ENCODE data around the gene MYH9. TPM values are rescaled to one million over a fixed set of nuclear protein-coding genes. Genes with fewer than 3 reads are reported as not detected.

Gene MYH9
- total RNA-seq, 2 donors from 2014 or later: 125 to 229 TPM

DNA sequence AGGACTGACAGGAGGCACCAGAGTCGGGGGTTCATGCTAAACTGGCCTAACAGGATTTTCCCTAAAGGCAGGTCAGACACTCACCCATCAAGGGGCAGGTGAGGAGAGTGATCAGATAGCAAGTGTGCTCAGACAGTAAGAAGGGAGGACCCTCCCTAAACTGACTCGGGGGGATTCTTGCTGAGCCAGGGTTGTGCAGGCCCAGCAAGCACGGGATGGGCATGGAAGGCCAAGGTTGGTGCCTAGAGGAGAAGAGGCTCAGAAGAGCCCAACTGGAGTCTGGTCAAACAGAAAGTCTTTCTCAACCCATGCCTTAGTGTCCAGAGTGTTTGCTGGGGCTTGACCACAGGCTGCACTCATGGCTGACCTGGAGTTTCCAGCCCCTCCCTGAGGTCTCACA lies 141.0 kb downstream of the MYH9 start:
- Histone ChIP-seq H3K4me1 (peaks cover 0 to 18% of the 10 kb centered on the region in 2 donors), H3K9me3 (no peaks in the 10 kb centered on the region), H3K4me3 (no peak overlapping the region), H3K27ac (no peak overlapping the region), H3K36me3 (no peaks in the 10 kb centered on the region), H3K27me3 (no peaks in the 10 kb centered on the region)
- no peak for DNase-seq (ENCODE audit: low spot score)
- TF ChIP-seq, protein P1, sequence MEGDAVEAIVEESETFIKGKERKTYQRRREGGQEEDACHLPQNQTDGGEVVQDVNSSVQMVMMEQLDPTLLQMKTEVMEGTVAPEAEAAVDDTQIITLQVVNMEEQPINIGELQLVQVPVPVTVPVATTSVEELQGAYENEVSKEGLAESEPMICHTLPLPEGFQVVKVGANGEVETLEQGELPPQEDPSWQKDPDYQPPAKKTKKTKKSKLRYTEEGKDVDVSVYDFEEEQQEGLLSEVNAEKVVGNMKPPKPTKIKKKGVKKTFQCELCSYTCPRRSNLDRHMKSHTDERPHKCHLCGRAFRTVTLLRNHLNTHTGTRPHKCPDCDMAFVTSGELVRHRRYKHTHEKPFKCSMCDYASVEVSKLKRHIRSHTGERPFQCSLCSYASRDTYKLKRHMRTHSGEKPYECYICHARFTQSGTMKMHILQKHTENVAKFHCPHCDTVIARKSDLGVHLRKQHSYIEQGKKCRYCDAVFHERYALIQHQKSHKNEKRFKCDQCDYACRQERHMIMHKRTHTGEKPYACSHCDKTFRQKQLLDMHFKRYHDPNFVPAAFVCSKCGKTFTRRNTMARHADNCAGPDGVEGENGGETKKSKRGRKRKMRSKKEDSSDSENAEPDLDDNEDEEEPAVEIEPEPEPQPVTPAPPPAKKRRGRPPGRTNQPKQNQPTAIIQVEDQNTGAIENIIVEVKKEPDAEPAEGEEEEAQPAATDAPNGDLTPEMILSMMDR (IDR thresholded peaks at IDR 0.05): no peak

DNA sequence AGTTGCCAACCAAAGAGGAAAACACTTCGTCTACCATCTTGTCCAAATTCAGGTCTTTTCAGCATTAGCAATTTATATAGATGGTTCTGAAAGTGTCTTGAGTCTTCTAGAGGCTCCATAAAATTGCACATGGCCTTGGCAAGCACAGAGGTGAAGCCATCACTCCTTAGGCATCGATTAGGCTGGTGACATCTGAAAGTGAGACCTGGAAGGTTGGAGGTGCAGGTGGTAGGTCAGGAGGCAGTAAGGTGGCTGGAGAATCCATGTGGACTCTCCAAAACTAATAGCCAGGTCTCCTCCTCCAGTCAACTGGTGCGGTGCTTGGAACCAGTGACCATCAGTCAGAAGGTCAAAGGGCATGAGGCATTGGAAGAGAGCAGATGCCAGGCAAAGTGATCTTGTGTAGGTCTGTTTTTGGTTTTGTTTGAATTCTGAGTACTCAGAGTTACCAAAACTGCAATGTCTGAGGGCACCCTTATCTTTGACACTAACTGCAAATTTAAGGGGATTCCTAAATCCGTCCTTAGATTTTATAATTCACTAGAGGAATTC lies 141.9 kb downstream of the MYH9 start:
- H3K27ac ChIP-seq: peak overlapping the region in 1 of 2 donors; percentile 67
- no peaks in the 10 kb centered on the region for H3K27me3 ChIP-seq
- DNase-seq (ENCODE audit: low spot score): no peak
- no peak overlapping the region for H3K4me3 ChIP-seq
- H3K36me3 ChIP-seq: no peaks in the 10 kb centered on the region
- TF ChIP-seq, protein P1 (IDR thresholded peaks at IDR 0.05): no peak
- H3K4me1 ChIP-seq: peaks cover 0 to 18% of the 10 kb centered on the region in 2 donors
- H3K9me3 ChIP-seq: no peaks in the 10 kb centered on the region

- no peak for DNase-seq (ENCODE audit: low spot score)
- Histone ChIP-seq H3K4me1 (peaks cover 0 to 21% of the 10 kb centered on the region in 2 donors), H3K9me3 (no peaks in the 10 kb centered on the region), H3K27ac (peak overlapping the region; percentile 60 to 67), H3K36me3 (no peaks in the 10 kb centered on the region), H3K27me3 (no peaks in the 10 kb centered on the region), H3K4me3 (no peak overlapping the region)
- TF ChIP-seq, protein P1 (IDR thresholded peaks at IDR 0.05): no peak
Observed at GRCh38 chr22:36244522-36245391, 143.0 kb downstream of the MYH9 start.

DNA sequence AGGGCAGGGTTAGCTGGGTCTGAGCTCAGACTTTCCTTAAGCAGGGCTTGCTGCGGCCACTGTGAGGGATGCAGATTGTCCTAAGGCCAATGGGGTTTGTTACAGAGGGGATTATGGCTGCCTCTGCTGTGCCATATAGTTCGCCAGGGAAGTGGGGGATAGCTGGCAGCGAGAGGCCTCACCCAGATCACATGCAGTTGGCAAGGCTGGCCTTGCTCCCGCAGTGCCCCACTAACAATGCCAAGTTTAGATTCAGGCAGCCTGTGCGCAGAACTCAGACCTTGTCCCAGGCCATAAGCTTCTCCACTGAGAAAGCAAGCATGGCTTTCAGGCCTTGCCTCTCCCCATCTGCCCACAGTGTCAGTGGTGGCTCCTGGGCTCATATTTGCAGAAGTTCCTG lies 143.8 kb downstream of the MYH9 start:
- DNase-seq (ENCODE audit: low spot score): no peak
- Histone ChIP-seq H3K9me3 (no peaks in the 10 kb centered on the region), H3K36me3 (no peaks in the 10 kb centered on the region), H3K4me3 (no peak overlapping the region), H3K27me3 (no peaks in the 10 kb centered on the region), H3K27ac (peak overlapping the region; percentile 60 to 67), H3K4me1 (peaks cover 0 to 24% of the 10 kb centered on the region in 2 donors)
- TF ChIP-seq, protein P1 (IDR thresholded peaks at IDR 0.05): no peak

GRCh38 chr22:36239401-36240171 lies 148.2 kb downstream of the MYH9 start, which contains the start of gene APOL2:
Gene APOL2, minus strand, starts transcription at chr22:36239527. Its CDS starts 6,365 bp downstream, at chr22:36233162.
- H3K4me3 ChIP-seq: peak within 1 kb of the TSS; percentile 55 to 68
- H3K9me3 ChIP-seq: no peaks in the 10 kb centered on the region
- TF ChIP-seq, protein P1 (IDR thresholded peaks at IDR 0.05): peak; percentile 50 to 83
- peaks cover 0 to 58% of the 10 kb centered on the region in 2 donors for H3K4me1 ChIP-seq
- DNase-seq (ENCODE audit: low spot score): peak; percentile 95
- peaks cover 9% of the 10 kb centered on the region for H3K36me3 ChIP-seq
- H3K27me3 ChIP-seq: no peaks in the 10 kb centered on the region
- H3K27ac ChIP-seq: peak within 1 kb of the TSS; percentile 90 to 92

All from right atrium auricular region (tissue), 2 donors.